Measurements from ENCODE around the gene MAPT.

- TF ChIP-seq, protein P1, sequence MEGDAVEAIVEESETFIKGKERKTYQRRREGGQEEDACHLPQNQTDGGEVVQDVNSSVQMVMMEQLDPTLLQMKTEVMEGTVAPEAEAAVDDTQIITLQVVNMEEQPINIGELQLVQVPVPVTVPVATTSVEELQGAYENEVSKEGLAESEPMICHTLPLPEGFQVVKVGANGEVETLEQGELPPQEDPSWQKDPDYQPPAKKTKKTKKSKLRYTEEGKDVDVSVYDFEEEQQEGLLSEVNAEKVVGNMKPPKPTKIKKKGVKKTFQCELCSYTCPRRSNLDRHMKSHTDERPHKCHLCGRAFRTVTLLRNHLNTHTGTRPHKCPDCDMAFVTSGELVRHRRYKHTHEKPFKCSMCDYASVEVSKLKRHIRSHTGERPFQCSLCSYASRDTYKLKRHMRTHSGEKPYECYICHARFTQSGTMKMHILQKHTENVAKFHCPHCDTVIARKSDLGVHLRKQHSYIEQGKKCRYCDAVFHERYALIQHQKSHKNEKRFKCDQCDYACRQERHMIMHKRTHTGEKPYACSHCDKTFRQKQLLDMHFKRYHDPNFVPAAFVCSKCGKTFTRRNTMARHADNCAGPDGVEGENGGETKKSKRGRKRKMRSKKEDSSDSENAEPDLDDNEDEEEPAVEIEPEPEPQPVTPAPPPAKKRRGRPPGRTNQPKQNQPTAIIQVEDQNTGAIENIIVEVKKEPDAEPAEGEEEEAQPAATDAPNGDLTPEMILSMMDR (IDR thresholded peaks at IDR 0.05; ENCODE audit: low read length), result no peak
- TF ChIP-seq EZH2phosphoT487 (IDR thresholded peaks at IDR 0.05; ENCODE audit: low read length), result no peak
Observed at GRCh38 chr17:46072998-46073397, 178.6 kb downstream of the MAPT start.
